HEK293 (cell line): ENCODE results near the gene SLC3A2.

Experiments
- SP2 ChIP-seq: fragments of 450-650 bp; formaldehyde crosslinking; IDR thresholded peaks from 2 replicates; pipeline ENCODE4 v1.5.1; 2016; ENCODE audit warnings: missing biosample characterization, missing genetic modification characterization
- TCF7L2 ChIP-seq: IDR thresholded peaks from 2 replicates; pipeline ENCODE4 v1.6.1; 2011; ENCODE audit warnings: low read depth, mild to moderate bottlenecking, inconsistent platforms, low read length, moderate library complexity, borderline replicate concordance
- YY1 ChIP-seq: fragments of 450-650 bp; formaldehyde crosslinking; IDR thresholded peaks from 2 replicates; pipeline ENCODE4 v1.5.1; 2018; ENCODE audit warnings: missing biosample characterization, missing genetic modification characterization
- ZBTB20 ChIP-seq: fragments of 450-650 bp; formaldehyde crosslinking; IDR thresholded peaks from 2 replicates; pipeline ENCODE4 v1.5.1; 2016; ENCODE audit warnings: missing biosample characterization, missing genetic modification characterization
- ZNF292 ChIP-seq: fragments of 450-650 bp; formaldehyde crosslinking; IDR thresholded peaks from 2 replicates; pipeline ENCODE4 v1.5.1; 2016; ENCODE audit warnings: low read depth, missing biosample characterization, missing genetic modification characterization, borderline replicate concordance
- ZNF404 ChIP-seq: fragments of 450-650 bp; formaldehyde crosslinking; IDR thresholded peaks from 2 replicates; pipeline ENCODE4 v1.5.1; 2017; ENCODE audit warnings: missing biosample characterization, missing genetic modification characterization
- ZNF530 ChIP-seq: fragments of 450-650 bp; formaldehyde crosslinking; IDR thresholded peaks from 2 replicates; pipeline ENCODE4 v1.5.1; 2016; ENCODE audit warnings: low read depth, missing biosample characterization, missing genetic modification characterization
- ZNF704 ChIP-seq: fragments of 450-650 bp; formaldehyde crosslinking; IDR thresholded peaks from 2 replicates; pipeline ENCODE4 v1.5.1; 2016; ENCODE audit warnings: missing biosample characterization, missing genetic modification characterization

- TF ChIP-seq ZNF530 (tag by site-specific recombination): no peak
- TF ChIP-seq ZNF292: no peak
- no peak for TF ChIP-seq ZBTB20 (tag by site-specific recombination)
- no peak for TF ChIP-seq YY1
- no peak for TF ChIP-seq TCF7L2
- TF ChIP-seq ZNF704 (tag by site-specific recombination): no peak
- TF ChIP-seq ZNF404: no peak
- TF ChIP-seq SP2 (tag by site-specific recombination): no peak
Measured at GRCh38 chr11:62876712-62877111, 4.0 kb upstream of the SLC3A2 start.
